ENCODE measurements around the gene RPS6KC1. TPM values are rescaled to one million over a fixed set of nuclear protein-coding genes. Genes with fewer than 3 reads are reported as not detected.

RPS6KC1 gene
- total and polyA plus RNA-seq, 2 of the 4 experiments (the other 2 are of a cell fraction), result 7.9 to 23.7 TPM

- Histone ChIP-seq H2BK15ac (ENCODE audit: low read depth, low read length) (no peak overlapping the region), H3K4me1 (ENCODE audit: control insufficient read depth, insufficient read depth, low read length) (no peaks in the 10 kb centered on the region), H3K9me1 (ENCODE audit: insufficient read depth, low read length) (no peaks in the 10 kb centered on the region), H2BK20ac (ENCODE audit: low read depth, low read length) (no peak overlapping the region), H3K4ac (ENCODE audit: low read depth, low read length) (no peak overlapping the region), H3K56ac (ENCODE audit: extremely low read depth, insufficient read depth, low read length) (no peak overlapping the region), H4K20me1 (ENCODE audit: insufficient read depth, low read length) (no peaks in the 10 kb centered on the region), H4K8ac (ENCODE audit: low read depth in 2 of 2, low read length in 2 of 2) (no peak overlapping the region), H2AK5ac (ENCODE audit: low read depth, low read length) (no peak overlapping the region), H3K14ac (replicated peaks; ENCODE audit: low read depth, low read length) (no peak overlapping the region), H3K79me1 (ENCODE audit: low read depth in 1 of 2, low read length in 2 of 2) (no peaks in the 10 kb centered on the region), H2AFZ (replicated peaks; ENCODE audit: low read length, poor library complexity) (no peak overlapping the region), H3K36me3 (ENCODE audit: control insufficient read depth, insufficient read depth, low read length) (no peaks in the 10 kb centered on the region), H3K27me3 (ENCODE audit: control insufficient read depth, insufficient read depth, low read length) (peaks cover 8% of the 10 kb centered on the region), H2BK5ac (ENCODE audit: low read depth, low read length, poor library complexity, severe bottlenecking) (no peak overlapping the region), H3K9ac (ENCODE audit: low read depth, low read length) (no peak overlapping the region), H3K18ac (ENCODE audit: low read depth, low read length) (no peak overlapping the region), H3K4me3 (ENCODE audit: insufficient read depth, low read depth, low read length) (no peak overlapping the region), H3K27ac (ENCODE audit: insufficient read depth, low read length) (no peak overlapping the region), H4K5ac (ENCODE audit: low read depth, low read length) (no peak overlapping the region), H3K23ac (ENCODE audit: low read depth, low read length) (no peak overlapping the region), H2BK120ac (ENCODE audit: low read depth, low read length) (no peak overlapping the region), H4K91ac (ENCODE audit: insufficient read depth, low read depth, low read length) (no peak overlapping the region), H3K9me3 (ENCODE audit: control insufficient read depth, insufficient read depth, low read length) (peaks cover 2% of the 10 kb centered on the region; the same call in 1 of the 2 replicates), H3K4me2 (ENCODE audit: low read depth, low read length) (no peak overlapping the region), H2AK9ac (replicated peaks; ENCODE audit: low read depth, low read length, poor library complexity) (no peak overlapping the region)
- intact Hi-C loops (cut with micrococcal nuclease), result no loop called here
- DNase-seq, result no peak
- dilution Hi-C loops (cut with HindIII; ENCODE audit: low sequenced_read_pairs, unreplicated experiment), result no loop called here
- BruUV-seq (replicated peaks), result no TSS peak
- CTCF ChIA-PET, result no interaction called here
- POLR2A ChIA-PET (ENCODE audit: unreplicated experiment), result no interaction called here
- WGBS, 2 experiments (ENCODE audit: extremely low coverage in 2 of 2, insufficient read length in 1 of 2), result 83% methylated on average over 1 of the region's 1 CpG; no CpG with 5 or more reads in 1 of the 2 experiments
- in situ Hi-C loops (cut with MboI; ENCODE audit: low sequenced_read_pairs), result no loop called here
- ATAC-seq (ENCODE audit: low read depth), result no peak
- no peak for TF ChIP-seq CHD1 (IDR thresholded peaks at IDR 0.05; ENCODE audit: low read depth, low read length)
- TF ChIP-seq POLR2A (IDR thresholded peaks at IDR 0.05; ENCODE audit: low read depth, low read length), result no peak
- TF ChIP-seq MAZ (IDR thresholded peaks at IDR 0.05; ENCODE audit: borderline replicate concordance, low read depth, low read length), result no peak
- no peak for TF ChIP-seq RFX5 (IDR thresholded peaks at IDR 0.05; ENCODE audit: low read depth, low read length)
- TF ChIP-seq BHLHE40 (IDR thresholded peaks at IDR 0.05; ENCODE audit: low read depth, low read length), result no peak
- TF ChIP-seq CEBPB (IDR thresholded peaks at IDR 0.05; ENCODE audit: low read depth, low read length), result no peak
- TF ChIP-seq MXI1 (IDR thresholded peaks at IDR 0.05; ENCODE audit: borderline replicate concordance, low read depth, low read length), result no peak
- TF ChIP-seq USF2 (IDR thresholded peaks at IDR 0.05; ENCODE audit: low read depth, low read length), result no peak
- TF ChIP-seq MAFK (IDR thresholded peaks at IDR 0.05; ENCODE audit: low read depth, low read length), result no peak
- no peak for TF ChIP-seq RCOR1 (IDR thresholded peaks at IDR 0.05; ENCODE audit: insufficient replicate concordance, low read length)
- no peak for TF ChIP-seq FOS (IDR thresholded peaks at IDR 0.05; ENCODE audit: low read depth, low read length)
These were observed 16.3 kb upstream of the RPS6KC1 start for GRCh38 chr1:213034713-213035112.
